ENCODE measurements around the gene F2RL2.

DNA sequence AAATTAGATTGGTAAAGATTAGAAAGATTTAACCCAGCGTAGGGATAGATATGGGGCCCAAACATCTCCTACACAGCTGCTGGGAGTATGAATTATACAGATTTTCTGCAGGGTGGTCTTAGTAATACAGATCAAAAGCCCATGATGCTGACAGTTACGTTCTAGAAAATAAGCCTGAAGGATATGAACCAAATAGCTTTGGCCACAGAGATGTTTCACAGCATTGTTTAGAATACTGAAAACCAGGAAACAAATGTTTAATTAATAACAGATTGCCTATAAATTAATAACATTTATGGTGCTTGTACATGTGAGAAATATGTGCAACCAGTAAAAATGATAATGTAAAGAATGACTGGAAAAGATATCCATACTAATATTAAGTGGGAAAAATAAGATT lies 24.7 kb downstream of the F2RL2 start:
- TF ChIP-seq, protein P1, sequence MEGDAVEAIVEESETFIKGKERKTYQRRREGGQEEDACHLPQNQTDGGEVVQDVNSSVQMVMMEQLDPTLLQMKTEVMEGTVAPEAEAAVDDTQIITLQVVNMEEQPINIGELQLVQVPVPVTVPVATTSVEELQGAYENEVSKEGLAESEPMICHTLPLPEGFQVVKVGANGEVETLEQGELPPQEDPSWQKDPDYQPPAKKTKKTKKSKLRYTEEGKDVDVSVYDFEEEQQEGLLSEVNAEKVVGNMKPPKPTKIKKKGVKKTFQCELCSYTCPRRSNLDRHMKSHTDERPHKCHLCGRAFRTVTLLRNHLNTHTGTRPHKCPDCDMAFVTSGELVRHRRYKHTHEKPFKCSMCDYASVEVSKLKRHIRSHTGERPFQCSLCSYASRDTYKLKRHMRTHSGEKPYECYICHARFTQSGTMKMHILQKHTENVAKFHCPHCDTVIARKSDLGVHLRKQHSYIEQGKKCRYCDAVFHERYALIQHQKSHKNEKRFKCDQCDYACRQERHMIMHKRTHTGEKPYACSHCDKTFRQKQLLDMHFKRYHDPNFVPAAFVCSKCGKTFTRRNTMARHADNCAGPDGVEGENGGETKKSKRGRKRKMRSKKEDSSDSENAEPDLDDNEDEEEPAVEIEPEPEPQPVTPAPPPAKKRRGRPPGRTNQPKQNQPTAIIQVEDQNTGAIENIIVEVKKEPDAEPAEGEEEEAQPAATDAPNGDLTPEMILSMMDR (IDR thresholded peaks at IDR 0.05; ENCODE audit: low read depth, low read length, missing input control), result no peak
- TF ChIP-seq, protein P2, sequence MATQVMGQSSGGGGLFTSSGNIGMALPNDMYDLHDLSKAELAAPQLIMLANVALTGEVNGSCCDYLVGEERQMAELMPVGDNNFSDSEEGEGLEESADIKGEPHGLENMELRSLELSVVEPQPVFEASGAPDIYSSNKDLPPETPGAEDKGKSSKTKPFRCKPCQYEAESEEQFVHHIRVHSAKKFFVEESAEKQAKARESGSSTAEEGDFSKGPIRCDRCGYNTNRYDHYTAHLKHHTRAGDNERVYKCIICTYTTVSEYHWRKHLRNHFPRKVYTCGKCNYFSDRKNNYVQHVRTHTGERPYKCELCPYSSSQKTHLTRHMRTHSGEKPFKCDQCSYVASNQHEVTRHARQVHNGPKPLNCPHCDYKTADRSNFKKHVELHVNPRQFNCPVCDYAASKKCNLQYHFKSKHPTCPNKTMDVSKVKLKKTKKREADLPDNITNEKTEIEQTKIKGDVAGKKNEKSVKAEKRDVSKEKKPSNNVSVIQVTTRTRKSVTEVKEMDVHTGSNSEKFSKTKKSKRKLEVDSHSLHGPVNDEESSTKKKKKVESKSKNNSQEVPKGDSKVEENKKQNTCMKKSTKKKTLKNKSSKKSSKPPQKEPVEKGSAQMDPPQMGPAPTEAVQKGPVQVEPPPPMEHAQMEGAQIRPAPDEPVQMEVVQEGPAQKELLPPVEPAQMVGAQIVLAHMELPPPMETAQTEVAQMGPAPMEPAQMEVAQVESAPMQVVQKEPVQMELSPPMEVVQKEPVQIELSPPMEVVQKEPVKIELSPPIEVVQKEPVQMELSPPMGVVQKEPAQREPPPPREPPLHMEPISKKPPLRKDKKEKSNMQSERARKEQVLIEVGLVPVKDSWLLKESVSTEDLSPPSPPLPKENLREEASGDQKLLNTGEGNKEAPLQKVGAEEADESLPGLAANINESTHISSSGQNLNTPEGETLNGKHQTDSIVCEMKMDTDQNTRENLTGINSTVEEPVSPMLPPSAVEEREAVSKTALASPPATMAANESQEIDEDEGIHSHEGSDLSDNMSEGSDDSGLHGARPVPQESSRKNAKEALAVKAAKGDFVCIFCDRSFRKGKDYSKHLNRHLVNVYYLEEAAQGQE (IDR thresholded peaks at IDR 0.05), result no peak
- TF ChIP-seq, protein P3, sequence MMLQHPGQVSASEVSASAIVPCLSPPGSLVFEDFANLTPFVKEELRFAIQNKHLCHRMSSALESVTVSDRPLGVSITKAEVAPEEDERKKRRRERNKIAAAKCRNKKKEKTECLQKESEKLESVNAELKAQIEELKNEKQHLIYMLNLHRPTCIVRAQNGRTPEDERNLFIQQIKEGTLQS (IDR thresholded peaks at IDR 0.05), result no peak
- TF ChIP-seq GABPA (IDR thresholded peaks at IDR 0.05 in 1 of 2, conservative IDR thresholded peaks at IDR 0.05 in 1 of 2), result no peak
- no peak for TF ChIP-seq SP1 (IDR thresholded peaks at IDR 0.05)
- no peak for TF ChIP-seq EGR1 (IDR thresholded peaks at IDR 0.05; ENCODE audit: low read depth in 2 of 2)
- TF ChIP-seq, protein P4, sequence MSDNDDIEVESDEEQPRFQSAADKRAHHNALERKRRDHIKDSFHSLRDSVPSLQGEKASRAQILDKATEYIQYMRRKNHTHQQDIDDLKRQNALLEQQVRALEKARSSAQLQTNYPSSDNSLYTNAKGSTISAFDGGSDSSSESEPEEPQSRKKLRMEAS (IDR thresholded peaks at IDR 0.05), result no peak
- no peak for TF ChIP-seq NR2F2 (IDR thresholded peaks at IDR 0.05)
- TF ChIP-seq YY1 (IDR thresholded peaks at IDR 0.05), result no peak

All from liver (tissue), 3 donors.